ACC112 (cell line): Measurements from ENCODE around the gene SGF29.
"Not testable (repeated sequence)": the region's sequence is repeated elsewhere in the genome, so short reads cannot be mapped to it uniquely, and the experiment has no call there.

Experiments used
- H2AFZ ChIP-seq: fragments of 200-600 bp; sonication (generic); one replicate; pipeline ENCODE4 v1.6.0; 2017; ENCODE audit warnings: antibody characterized with exemption, low read length; ENCODE audit not compliant: unreplicated experiment
- H3K27ac ChIP-seq: fragments of 200-600 bp; sonication (generic); 2 replicates; pipeline ENCODE4 v1.5.1; 2014; ENCODE audit warnings: low read depth, mild to moderate bottlenecking, antibody characterized with exemption, low read length, moderate library complexity
- H3K27me3 ChIP-seq: fragments of 200-600 bp; sonication (generic); 2 replicates; pipeline ENCODE4 v1.6.1; 2014; ENCODE audit warnings: mild to moderate bottlenecking, antibody characterized with exemption, low read length, moderate library complexity, mixed read lengths; ENCODE audit not compliant: insufficient read depth
- H3K36me3 ChIP-seq: fragments of 200-600 bp; sonication (generic); 2 replicates; pipeline ENCODE4 v1.6.1; 2016; ENCODE audit warnings: mild to moderate bottlenecking, antibody characterized with exemption, low read length, moderate library complexity, mixed read lengths; ENCODE audit not compliant: insufficient read depth
- H3K4me1 ChIP-seq: fragments of 200-600 bp; sonication (generic); one replicate; pipeline ENCODE4 v1.6.1; 2016; ENCODE audit warnings: low read length, mixed read lengths; ENCODE audit not compliant: insufficient read depth, unreplicated experiment, control insufficient read depth
- H3K4me3 ChIP-seq: fragments of 200-600 bp; sonication (generic); 2 replicates; pipeline ENCODE4 v1.5.1; 2014; ENCODE audit warnings: mild to moderate bottlenecking, low read depth, low read length
- H3K79me2 ChIP-seq: fragments of 200-600 bp; sonication (generic); one replicate; pipeline ENCODE4 v1.6.0; 2016; ENCODE audit warnings: low read length; ENCODE audit not compliant: control insufficient read depth, unreplicated experiment, insufficient read depth

The SGF29 gene

GRCh38 chr16:28614561-28614960, 60.8 kb downstream of the SGF29 start:
- not testable (repeated sequence) for H3K4me3 ChIP-seq

GRCh38 chr16:28615486-28616223, 61.9 kb downstream of the SGF29 start:
- not testable (repeated sequence) for H3K4me1 ChIP-seq, H2AFZ ChIP-seq, H3K27ac ChIP-seq, H3K36me3 ChIP-seq, H3K79me2 ChIP-seq, H3K27me3 ChIP-seq, H3K4me3 ChIP-seq

More at GRCh38 chr16:28614561-28614960, 60.8 kb downstream of the SGF29 start:
- not testable (repeated sequence) for H3K27me3 ChIP-seq, H3K36me3 ChIP-seq, H3K4me1 ChIP-seq, H2AFZ ChIP-seq, H3K27ac ChIP-seq, H3K79me2 ChIP-seq

- H3K27ac ChIP-seq, H3K36me3 ChIP-seq, H2AFZ ChIP-seq, H3K79me2 ChIP-seq, H3K4me1 ChIP-seq, H3K4me3 ChIP-seq, H3K27me3 ChIP-seq: not testable (repeated sequence)
These were observed 62.5 kb downstream of the SGF29 start for GRCh38 chr16:28616224-28616577.

- H3K4me3 ChIP-seq = no peak overlapping the region
- H3K4me1 ChIP-seq = no peaks in the 10 kb centered on the region
- H3K27me3 ChIP-seq = no peaks in the 10 kb centered on the region
These were observed 62.9 kb downstream of the SGF29 start for GRCh38 chr16:28616636-28617035.

GRCh38 chr16:28617874-28618273, 64.2 kb downstream of the SGF29 start:
- no peak overlapping the region for H2AFZ ChIP-seq
- H3K4me3 ChIP-seq = no peak overlapping the region
- no peaks in the 10 kb centered on the region for H3K4me1 ChIP-seq
- no peaks in the 10 kb centered on the region for H3K36me3 ChIP-seq
- no peak overlapping the region for H3K27ac ChIP-seq
- no peaks in the 10 kb centered on the region for H3K79me2 ChIP-seq
- H3K27me3 ChIP-seq = no peaks in the 10 kb centered on the region

More at GRCh38 chr16:28616636-28617035, 62.9 kb downstream of the SGF29 start:
- Histone ChIP-seq H3K36me3 (no peaks in the 10 kb centered on the region), H3K79me2 (no peaks in the 10 kb centered on the region), H3K27ac (no peak overlapping the region), H2AFZ (no peak overlapping the region)

- not testable (repeated sequence) for H3K27me3 ChIP-seq, H3K36me3 ChIP-seq, H3K4me1 ChIP-seq, H3K27ac ChIP-seq, H3K79me2 ChIP-seq, H3K4me3 ChIP-seq, H2AFZ ChIP-seq
These were observed 66.6 kb downstream of the SGF29 start for GRCh38 chr16:28620316-28620715.

- Histone ChIP-seq H3K79me2 (no peaks in the 10 kb centered on the region), H3K27me3 (no peaks in the 10 kb centered on the region), H3K27ac (no peak overlapping the region), H2AFZ (no peak overlapping the region), H3K4me1 (no peaks in the 10 kb centered on the region), H3K4me3 (no peak overlapping the region), H3K36me3 (no peaks in the 10 kb centered on the region)
These were observed 67.9 kb downstream of the SGF29 start for GRCh38 chr16:28621481-28622155.

- not testable (repeated sequence) for H3K4me1 ChIP-seq, H3K27me3 ChIP-seq, H3K27ac ChIP-seq, H2AFZ ChIP-seq, H3K36me3 ChIP-seq, H3K79me2 ChIP-seq
- H3K4me3 ChIP-seq = peak overlapping the region; percentile 78
These were observed 68.9 kb downstream of the SGF29 start for GRCh38 chr16:28622532-28623171.

- H3K27ac ChIP-seq = no peak overlapping the region
- H2AFZ ChIP-seq = peak overlapping the region; percentile 40
- peak overlapping the region; percentile 78 for H3K4me3 ChIP-seq
These were observed 69.5 kb downstream of the SGF29 start for GRCh38 chr16:28623172-28623711.

GRCh38 chr16:28630905-28631304, 77.2 kb downstream of the SGF29 start:
- H3K36me3 ChIP-seq, H3K79me2 ChIP-seq, H3K27ac ChIP-seq, H3K27me3 ChIP-seq, H3K4me3 ChIP-seq, H2AFZ ChIP-seq, H3K4me1 ChIP-seq: not testable (repeated sequence)

More at GRCh38 chr16:28623172-28623711, 69.5 kb downstream of the SGF29 start:
- Histone ChIP-seq H3K27me3 (no peaks in the 10 kb centered on the region), H3K4me1 (no peaks in the 10 kb centered on the region), H3K36me3 (no peaks in the 10 kb centered on the region), H3K79me2 (no peaks in the 10 kb centered on the region)
